Breast epithelium (tissue), 4 donors: ENCODE results near the gene CDC5L. TPM values are rescaled to one million over a fixed set of nuclear protein-coding genes. Genes with fewer than 3 reads are reported as not detected.

ENCODE experiments used
- DNase-seq, 2 donors: peaks; one replicate each; pipeline ENCODE4 v3.0.0-alpha.2; 2019; ENCODE audit warnings: low spot score in 2 of 2
- H3K27ac ChIP-seq, 2 donors: fragments of 200-600 bp; sonication (generic) in 1 of 2; one replicate each; pipeline ENCODE4 v1.5.1; 2016 to 2019; ENCODE audit warnings: mild to moderate bottlenecking in 1 of 2
- H3K27me3 ChIP-seq, 2 donors: fragments of 200-600 bp; sonication (generic) in 1 of 2; one replicate each; pipeline versions ENCODE4 v1.5.1 to v1.6.0; 2017 to 2019; ENCODE audit warnings: control low read depth in 1 of 2, mild to moderate bottlenecking in 1 of 2
- H3K36me3 ChIP-seq: fragments of 200-600 bp; one replicate; pipeline ENCODE4 v1.5.1; 2019
- H3K4me1 ChIP-seq, 2 donors: fragments of 200-600 bp; sonication (generic); one replicate each; pipeline ENCODE4 v1.5.1; 2016 to 2019; ENCODE audit warnings: control low read depth in 1 of 2
- H3K4me3 ChIP-seq, 3 donors: fragments of 200-600 bp; sonication (generic); 1 replicate in 2 of 3; 2 replicates in 1 of 3; pipeline ENCODE4 v1.5.1; 2016 to 2019; ENCODE audit warnings: mild to moderate bottlenecking in 3 of 3, moderate library complexity in 2 of 3
- H3K9me3 ChIP-seq, 2 donors: fragments of 200-600 bp; sonication (generic) in 1 of 2; one replicate each; pipeline ENCODE4 v1.5.1; 2016 to 2019; ENCODE audit warnings: control low read depth in 1 of 2
- POLR2A ChIP-seq: fragments of 450-650 bp; IDR thresholded peaks from one replicate; pipeline ENCODE4 v1.6.1; 2016; ENCODE audit warnings: antibody characterized with exemption, mild to moderate bottlenecking, moderate library complexity
- POLR2AphosphoS5 ChIP-seq, 3 donors: sonication (generic); formaldehyde crosslinking; IDR thresholded peaks; one replicate each; pipeline ENCODE4 v1.6.1; 2017; ENCODE audit warnings: antibody characterized with exemption in 3 of 3
- intact Hi-C: fragments of 100-400 bp; cut with DNase I; formaldehyde crosslinking; loops from one replicate; pipeline ENCODE4 v1.15.1; 2023; ENCODE audit warnings: low total_unique reads
- total RNA-seq, 3 donors: library from RNA; depleted of rRNA; stranded (reverse); fragments of >200 nt; gene quantifications; one replicate each; pipeline ENCODE4 v1.1.0, GENCODE V29; 2016
- TF ChIP-seq, protein P1 (sequence below), 3 donors: fragments of 450-650 bp; IDR thresholded peaks; one replicate each; pipeline ENCODE4 v1.5.1; 2016 to 2017; ENCODE audit warnings: antibody characterized with exemption in 3 of 3, mild to moderate bottlenecking in 3 of 3, moderate library complexity in 3 of 3

The CDC5L gene
- total RNA-seq, 3 donors from 2014 or later = 21.1 to 29.1 (median 22.0) TPM

DNA sequence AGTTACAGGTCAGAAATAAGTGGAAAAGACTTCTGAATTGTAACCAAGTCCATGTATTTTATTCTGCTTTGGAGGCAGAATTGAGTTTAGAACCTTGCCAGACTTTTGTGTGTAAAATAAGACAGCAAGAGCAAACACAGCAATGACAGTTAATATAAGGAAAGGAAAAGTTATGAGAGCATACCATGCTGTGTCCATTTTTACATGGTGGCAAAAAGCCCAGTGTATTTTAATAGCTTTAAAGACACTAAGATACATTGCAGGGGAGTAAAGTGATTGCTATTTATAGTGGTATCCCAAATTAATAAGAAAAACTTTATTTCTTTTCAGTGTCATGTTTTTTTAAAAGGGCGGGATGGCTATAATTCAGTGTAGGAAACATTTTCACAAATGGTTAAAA, 45.2 kb downstream of the CDC5L start:
- H3K27me3 ChIP-seq = no peaks in the 10 kb centered on the region
- intact Hi-C loops = no loop called here
- no peaks in the 10 kb centered on the region for H3K9me3 ChIP-seq
- TF ChIP-seq POLR2A = no peak
- TF ChIP-seq, protein P1, sequence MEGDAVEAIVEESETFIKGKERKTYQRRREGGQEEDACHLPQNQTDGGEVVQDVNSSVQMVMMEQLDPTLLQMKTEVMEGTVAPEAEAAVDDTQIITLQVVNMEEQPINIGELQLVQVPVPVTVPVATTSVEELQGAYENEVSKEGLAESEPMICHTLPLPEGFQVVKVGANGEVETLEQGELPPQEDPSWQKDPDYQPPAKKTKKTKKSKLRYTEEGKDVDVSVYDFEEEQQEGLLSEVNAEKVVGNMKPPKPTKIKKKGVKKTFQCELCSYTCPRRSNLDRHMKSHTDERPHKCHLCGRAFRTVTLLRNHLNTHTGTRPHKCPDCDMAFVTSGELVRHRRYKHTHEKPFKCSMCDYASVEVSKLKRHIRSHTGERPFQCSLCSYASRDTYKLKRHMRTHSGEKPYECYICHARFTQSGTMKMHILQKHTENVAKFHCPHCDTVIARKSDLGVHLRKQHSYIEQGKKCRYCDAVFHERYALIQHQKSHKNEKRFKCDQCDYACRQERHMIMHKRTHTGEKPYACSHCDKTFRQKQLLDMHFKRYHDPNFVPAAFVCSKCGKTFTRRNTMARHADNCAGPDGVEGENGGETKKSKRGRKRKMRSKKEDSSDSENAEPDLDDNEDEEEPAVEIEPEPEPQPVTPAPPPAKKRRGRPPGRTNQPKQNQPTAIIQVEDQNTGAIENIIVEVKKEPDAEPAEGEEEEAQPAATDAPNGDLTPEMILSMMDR (IDR thresholded peaks at IDR 0.05) = no peak
- TF ChIP-seq POLR2AphosphoS5 (IDR thresholded peaks at IDR 0.05) = no peak
- H3K4me3 ChIP-seq = no peak overlapping the region
- H3K4me1 ChIP-seq = no peaks in the 10 kb centered on the region
- DNase-seq = no peak
- no peak overlapping the region for H3K27ac ChIP-seq
- H3K36me3 ChIP-seq = no peaks in the 10 kb centered on the region

DNA sequence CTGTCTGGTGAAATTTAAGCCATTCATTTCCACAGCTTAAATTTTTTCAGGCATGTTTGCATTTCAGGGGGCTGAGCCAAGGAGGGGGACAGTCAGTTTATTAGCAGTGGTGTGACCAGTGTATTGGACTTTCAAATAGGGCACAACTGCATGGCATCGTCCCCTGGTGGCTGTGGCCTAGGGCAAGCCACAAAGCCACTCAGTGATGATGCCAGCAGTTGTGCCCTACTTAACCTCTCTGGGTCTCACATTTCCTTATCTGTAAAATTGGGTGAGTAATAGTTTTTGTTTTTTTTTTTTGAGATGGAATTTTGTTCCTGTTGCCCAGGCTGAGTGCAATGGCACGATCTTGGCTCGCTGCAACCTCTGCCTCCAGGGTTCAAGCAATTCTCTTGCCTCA, 48.0 kb downstream of the CDC5L start:
- intact Hi-C loops = no loop called here
- TF ChIP-seq POLR2A (no peak), POLR2AphosphoS5 (IDR thresholded peaks at IDR 0.05) (no peak)
- TF ChIP-seq, protein P1 (IDR thresholded peaks at IDR 0.05) = no peak
- no peaks in the 10 kb centered on the region for H3K27me3 ChIP-seq
- no peaks in the 10 kb centered on the region for H3K9me3 ChIP-seq
- H3K36me3 ChIP-seq = no peaks in the 10 kb centered on the region
- DNase-seq = no peak
- H3K4me3 ChIP-seq = no peak overlapping the region
- no peaks in the 10 kb centered on the region for H3K4me1 ChIP-seq
- H3K27ac ChIP-seq = no peak overlapping the region

DNA sequence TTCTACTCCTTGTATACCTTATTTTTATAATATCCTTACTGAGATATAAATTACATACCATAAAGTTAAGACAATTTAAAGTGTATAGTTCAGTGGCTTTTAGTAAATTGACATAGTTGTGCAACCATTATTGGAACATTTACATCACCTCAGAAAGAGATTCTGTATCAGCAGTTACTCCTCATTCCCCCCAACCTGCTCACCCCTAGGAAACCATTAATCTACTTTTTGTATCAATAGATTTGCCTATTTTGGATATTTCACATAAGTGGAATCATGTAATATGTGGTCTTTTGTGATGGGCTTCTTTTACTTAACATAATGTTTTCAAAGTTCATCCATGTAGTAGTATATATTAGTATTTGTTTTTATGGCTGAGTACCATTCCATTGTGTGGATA, 51.3 kb downstream of the CDC5L start:
- intact Hi-C loops = no loop called here
- no peak for DNase-seq
- no peaks in the 10 kb centered on the region for H3K27me3 ChIP-seq
- no peaks in the 10 kb centered on the region for H3K36me3 ChIP-seq
- no peak for TF ChIP-seq POLR2AphosphoS5 (IDR thresholded peaks at IDR 0.05)
- TF ChIP-seq POLR2A = no peak
- TF ChIP-seq, protein P1 (IDR thresholded peaks at IDR 0.05) = no peak
- H3K4me3 ChIP-seq = no peak overlapping the region
- no peak overlapping the region for H3K27ac ChIP-seq
- no peaks in the 10 kb centered on the region for H3K4me1 ChIP-seq
- peaks cover 0 to 14% of the 10 kb centered on the region in 2 donors for H3K9me3 ChIP-seq

DNA sequence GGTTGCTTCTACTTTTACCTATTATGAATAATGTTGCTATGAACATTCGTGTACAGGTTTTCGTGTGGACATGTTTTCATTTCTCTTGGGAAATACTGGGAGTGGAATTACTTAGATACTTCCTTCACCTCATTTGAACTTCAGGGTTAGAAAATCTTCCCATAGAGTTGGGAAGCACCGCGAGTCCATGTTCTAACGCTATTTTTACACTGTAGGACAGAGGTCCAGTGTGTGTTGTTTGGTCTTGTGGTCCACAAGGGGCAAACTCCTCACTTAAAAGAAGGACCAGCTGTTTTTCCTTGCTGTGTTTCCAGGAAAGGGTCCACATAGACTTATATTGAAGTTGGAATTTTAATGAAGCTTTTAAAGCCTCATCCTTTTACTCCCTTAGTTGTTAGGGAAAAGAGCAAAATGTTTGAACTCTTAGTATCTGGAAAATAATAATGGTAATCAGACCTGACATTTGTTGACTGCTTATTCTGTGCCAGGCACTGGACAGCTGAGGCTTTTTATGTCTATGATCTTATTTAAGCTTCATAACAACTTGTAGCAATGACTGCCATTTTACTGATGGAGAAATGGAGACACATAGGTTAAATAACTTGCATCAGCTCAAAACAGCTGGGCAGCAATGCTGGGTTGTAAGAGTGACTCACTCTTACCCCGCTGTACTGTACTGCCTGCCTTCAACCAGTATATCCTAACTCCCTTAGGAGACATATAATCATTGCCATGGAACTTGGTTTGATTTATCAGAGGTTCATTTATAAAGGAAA, 52.0 kb downstream of the CDC5L start:
- intact Hi-C loops = no loop called here
- Histone ChIP-seq H3K4me1 (no peaks in the 10 kb centered on the region), H3K27me3 (no peaks in the 10 kb centered on the region), H3K9me3 (peaks cover 0 to 14% of the 10 kb centered on the region in 2 donors), H3K27ac (no peak overlapping the region), H3K4me3 (no peak overlapping the region), H3K36me3 (no peaks in the 10 kb centered on the region)
- no peak for TF ChIP-seq POLR2A
- TF ChIP-seq, protein P1 (IDR thresholded peaks at IDR 0.05) = no peak
- TF ChIP-seq POLR2AphosphoS5 (IDR thresholded peaks at IDR 0.05) = no peak
- DNase-seq = no peak

DNA sequence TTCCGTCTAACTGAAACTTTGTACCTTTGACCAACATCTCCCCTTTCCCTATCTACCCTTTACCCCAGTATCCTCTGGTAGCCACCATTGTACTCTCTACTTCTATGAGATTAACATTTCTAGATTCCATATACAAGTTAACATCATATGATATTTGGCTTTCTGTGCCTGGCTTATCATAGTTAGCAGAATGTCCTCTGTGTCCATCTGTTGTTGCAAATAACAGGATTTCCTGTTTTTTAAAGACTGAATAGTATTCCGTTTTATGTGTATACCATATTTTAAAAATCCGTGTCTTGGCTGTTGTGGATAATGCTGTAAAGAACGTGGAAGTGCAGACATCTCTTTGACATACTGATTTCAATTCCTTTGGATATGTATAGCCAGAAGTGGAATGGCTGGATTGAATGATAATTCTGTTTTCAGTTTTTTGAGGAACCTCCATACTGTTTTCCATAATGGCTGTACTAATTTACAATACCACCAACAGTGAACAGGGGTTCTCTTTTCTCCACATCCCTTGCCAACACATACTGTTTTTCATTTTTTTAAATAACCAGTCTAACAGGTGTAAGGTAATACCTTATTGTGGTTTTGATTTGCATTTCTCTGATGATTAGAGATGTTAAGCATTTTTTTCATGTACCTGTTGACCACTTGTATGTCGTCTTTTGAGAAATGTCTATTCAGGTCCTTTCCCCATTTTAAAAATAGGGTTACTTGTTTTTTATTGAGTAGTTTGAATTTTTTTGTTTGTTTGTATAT, 53.8 kb downstream of the CDC5L start:
- no peaks in the 10 kb centered on the region for H3K27me3 ChIP-seq
- intact Hi-C loops = no loop called here
- peaks cover 0 to 14% of the 10 kb centered on the region in 2 donors for H3K9me3 ChIP-seq
- no peak for TF ChIP-seq POLR2A
- TF ChIP-seq POLR2AphosphoS5 (IDR thresholded peaks at IDR 0.05) = no peak
- TF ChIP-seq, protein P1 (IDR thresholded peaks at IDR 0.05) = no peak
- no peaks in the 10 kb centered on the region for H3K4me1 ChIP-seq
- peaks cover 10% of the 10 kb centered on the region for H3K36me3 ChIP-seq
- H3K27ac ChIP-seq = no peak overlapping the region
- H3K4me3 ChIP-seq = no peak overlapping the region
- no peak for DNase-seq
